K562 (cell line): ENCODE measurements around the gene NFATC4.

Source experiments
- ARID4B ChIP-seq: sonication (generic); formaldehyde crosslinking; IDR thresholded peaks from 2 replicates; pipeline ENCODE4 v1.8.0; 2022; ENCODE audit warnings: mild to moderate bottlenecking, missing genetic modification reagents
- ARNT ChIP-seq, 2 experiments: fragments of 450-650 bp; IDR thresholded peaks; 2 replicates each; pipeline ENCODE4 v1.6.1; 2016; ENCODE audit warnings: mild to moderate bottlenecking in 1 of 2
- CTCF ChIP-seq, 3 experiments: IDR thresholded peaks in 2 of 3; conservative IDR thresholded peaks in 1 of 3; 2 replicates each; pipeline ENCODE4 v1.5.1; 2011 to 2012; ENCODE audit warnings: low read length in 3 of 3, mild to moderate bottlenecking in 3 of 3, control low read depth in 2 of 3, improper control_type of control experiment in 1 of 3, inconsistent platforms in 1 of 3, low read depth in 1 of 3, mixed read lengths in 1 of 3, moderate library complexity in 1 of 3; ENCODE audit not compliant: insufficient read depth in 2 of 3
- ELF1 ChIP-seq: fragments of 200-800 bp; sonication (Bioruptor generic); IDR thresholded peaks from 2 replicates; pipeline ENCODE4 v1.6.1; 2016; ENCODE audit warnings: missing genetic modification characterization, missing compliant biosample characterization
- HCFC1 ChIP-seq: IDR thresholded peaks from 2 replicates; pipeline ENCODE4 v1.6.1; 2012; ENCODE audit warnings: low read depth, low read length, improper control_type of control experiment
- PHF8 ChIP-seq: fragments of 200-600 bp; sonication (generic); IDR thresholded peaks from 2 replicates; pipeline ENCODE4 v1.6.1; 2012; ENCODE audit warnings: mixed run types, mild to moderate bottlenecking, inconsistent platforms, low read length, moderate library complexity, borderline replicate concordance
- POLR2A ChIP-seq: fragments of 450-650 bp; conservative IDR thresholded peaks from 2 replicates; pipeline ENCODE4 v1.6.1; 2016
- SREBF1 ChIP-seq: fragments of 150-350 bp; IDR thresholded peaks from 2 replicates; pipeline ENCODE4 v1.6.1; 2014; ENCODE audit warnings: antibody characterized with exemption, low read depth, low read length, borderline replicate concordance
- TCF3 ChIP-seq: sonication (generic); formaldehyde crosslinking; IDR thresholded peaks from 2 replicates; pipeline ENCODE4 v1.4.0; 2020; ENCODE audit warnings: mild to moderate bottlenecking, missing genetic modification reagents
- USF1 ChIP-seq: sonication (generic); formaldehyde crosslinking; IDR thresholded peaks from 2 replicates; pipeline ENCODE4 v1.9.0; 2022; ENCODE audit warnings: mild to moderate bottlenecking, missing genetic modification reagents
- TF ChIP-seq, protein P1 (sequence below), 2 experiments: fragments of 450-650 bp; formaldehyde crosslinking in 1 of 2; IDR thresholded peaks; 2 replicates each; pipeline versions ENCODE4 v1.4.0 to v1.6.1; 2014 to 2020; ENCODE audit warnings: mild to moderate bottlenecking in 2 of 2, borderline replicate concordance in 1 of 2, low read depth in 1 of 2

DNA sequence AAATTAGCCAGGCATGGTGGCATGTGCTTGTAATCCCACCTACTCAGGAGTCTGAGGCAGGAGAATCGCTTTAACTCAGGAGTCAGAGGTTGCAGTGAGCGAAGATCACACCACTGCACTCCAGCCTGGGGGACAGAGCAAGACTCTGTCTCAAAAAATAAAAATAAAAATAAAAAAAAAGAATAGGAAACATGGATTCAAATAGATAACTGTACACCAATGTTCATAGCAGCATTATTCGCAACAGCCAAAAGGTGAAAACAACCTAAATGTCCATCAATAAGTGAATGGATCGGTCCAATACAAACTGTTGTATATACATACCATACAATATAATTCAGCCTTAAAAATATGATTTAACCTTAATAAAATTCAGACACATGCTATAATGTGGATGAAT, 25.1 kb upstream of the NFATC4 start:
- TF ChIP-seq POLR2A (no peak), HCFC1 (no peak), CTCF (IDR thresholded peaks at IDR 0.05 in 2 of 3, conservative IDR thresholded peaks at IDR 0.05 in 1 of 3; ENCODE audit: insufficient read depth in 2 of 3, low read depth in 1 of 3, low read length in 3 of 3) (no peak), ARID4B (CRISPR knock-in tag) (no peak), ELF1 (no peak), PHF8 (no peak), TCF3 (no peak), ARNT (IDR thresholded peaks at IDR 0.05) (no peak), SREBF1 (no peak), USF1 (CRISPR knock-in tag) (no peak)
- TF ChIP-seq, protein P1, sequence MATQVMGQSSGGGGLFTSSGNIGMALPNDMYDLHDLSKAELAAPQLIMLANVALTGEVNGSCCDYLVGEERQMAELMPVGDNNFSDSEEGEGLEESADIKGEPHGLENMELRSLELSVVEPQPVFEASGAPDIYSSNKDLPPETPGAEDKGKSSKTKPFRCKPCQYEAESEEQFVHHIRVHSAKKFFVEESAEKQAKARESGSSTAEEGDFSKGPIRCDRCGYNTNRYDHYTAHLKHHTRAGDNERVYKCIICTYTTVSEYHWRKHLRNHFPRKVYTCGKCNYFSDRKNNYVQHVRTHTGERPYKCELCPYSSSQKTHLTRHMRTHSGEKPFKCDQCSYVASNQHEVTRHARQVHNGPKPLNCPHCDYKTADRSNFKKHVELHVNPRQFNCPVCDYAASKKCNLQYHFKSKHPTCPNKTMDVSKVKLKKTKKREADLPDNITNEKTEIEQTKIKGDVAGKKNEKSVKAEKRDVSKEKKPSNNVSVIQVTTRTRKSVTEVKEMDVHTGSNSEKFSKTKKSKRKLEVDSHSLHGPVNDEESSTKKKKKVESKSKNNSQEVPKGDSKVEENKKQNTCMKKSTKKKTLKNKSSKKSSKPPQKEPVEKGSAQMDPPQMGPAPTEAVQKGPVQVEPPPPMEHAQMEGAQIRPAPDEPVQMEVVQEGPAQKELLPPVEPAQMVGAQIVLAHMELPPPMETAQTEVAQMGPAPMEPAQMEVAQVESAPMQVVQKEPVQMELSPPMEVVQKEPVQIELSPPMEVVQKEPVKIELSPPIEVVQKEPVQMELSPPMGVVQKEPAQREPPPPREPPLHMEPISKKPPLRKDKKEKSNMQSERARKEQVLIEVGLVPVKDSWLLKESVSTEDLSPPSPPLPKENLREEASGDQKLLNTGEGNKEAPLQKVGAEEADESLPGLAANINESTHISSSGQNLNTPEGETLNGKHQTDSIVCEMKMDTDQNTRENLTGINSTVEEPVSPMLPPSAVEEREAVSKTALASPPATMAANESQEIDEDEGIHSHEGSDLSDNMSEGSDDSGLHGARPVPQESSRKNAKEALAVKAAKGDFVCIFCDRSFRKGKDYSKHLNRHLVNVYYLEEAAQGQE (IDR thresholded peaks at IDR 0.05; ENCODE audit: borderline replicate concordance) = no peak
- TF ChIP-seq, protein P1 (CRISPR knock-in tag; IDR thresholded peaks at IDR 0.05; ENCODE audit: low read depth) = no peak
